Right lobe of liver (tissue), 6 donors: ENCODE measurements around the gene HORMAD2. TPM values are rescaled to one million over a fixed set of nuclear protein-coding genes. Genes with fewer than 3 reads are reported as not detected.

ENCODE experiments used
- ATAC-seq, 4 donors: fragments of 200-7000 bp; cut with Tn5 transposase; one replicate each; pipeline ENCODE4 v1.9.1; 2020; ENCODE audit warnings: mild to moderate bottlenecking in 4 of 4, moderate library complexity in 4 of 4
- DNase-seq, 3 donors: peaks; one replicate each; pipeline ENCODE4 v3.0.0-alpha.2; 2020
- H3K27ac ChIP-seq, 3 donors: fragments of 200-600 bp; one replicate each; pipeline ENCODE4 v1.8.0; 2022
- H3K27me3 ChIP-seq, 2 donors: fragments of 200-600 bp; one replicate each; pipeline ENCODE4 v1.8.0; 2022
- H3K36me3 ChIP-seq, 4 donors: fragments of 200-600 bp; sonication (generic) in 1 of 4; one replicate each; pipeline versions ENCODE4 v1.5.1 to v1.8.0; 2017 to 2022; ENCODE audit warnings: control low read depth in 1 of 4
- H3K4me1 ChIP-seq, 4 donors: fragments of 200-600 bp; sonication (generic) in 1 of 4; one replicate each; pipeline versions ENCODE4 v1.5.1 to v1.8.0; 2017 to 2022; ENCODE audit warnings: control low read depth in 1 of 4
- H3K4me3 ChIP-seq, 3 donors: fragments of 200-600 bp; one replicate each; pipeline ENCODE4 v1.8.0; 2022
- H3K9me3 ChIP-seq, 4 donors: fragments of 200-600 bp; sonication (generic) in 1 of 4; one replicate each; pipeline versions ENCODE4 v1.5.1 to v1.8.0; 2017 to 2022; ENCODE audit warnings: control low read depth in 1 of 4
- CTCF ChIP-seq, 4 donors: fragments of 200-600 bp in 3 of 4; fragments of 450-650 bp in 1 of 4; IDR thresholded peaks; one replicate each; pipeline versions ENCODE4 v1.5.1 to v1.8.0; 2016 to 2022; ENCODE audit warnings: antibody characterized with exemption in 4 of 4, mild to moderate bottlenecking in 2 of 4
- POLR2A ChIP-seq: fragments of 450-650 bp; IDR thresholded peaks from one replicate; pipeline ENCODE4 v1.6.1; 2017; ENCODE audit warnings: antibody characterized with exemption, mild to moderate bottlenecking
- WGBS: methylation state at CpG from one replicate; pipeline ENCODE4 v1.1.6; 2018; ENCODE audit warnings: low coverage, low lambda C conversion rate; ENCODE audit not compliant: insufficient coverage; ENCODE audit errors: missing lambda C conversion rate; 5-methylcytosine and 5-hydroxymethylcytosine counted together
- intact Hi-C, 2 donors: fragments of 100-400 bp; cut with DNase I; formaldehyde crosslinking; loops; one replicate each; pipeline versions ENCODE4 v1.11.2 to v1.14.1; 2022
- total RNA-seq, 6 experiments: library from RNA; depleted of rRNA in 2 of 6; stranded (reverse); fragments of >200 nt in 2 of 6; fragmentation: NEBNext Ultra II Directional in 3 of 6; extraction: Animal tissue kit (Norgen Biotek cat#: 25700) in 3 of 6; gene quantifications; one replicate each; pipeline versions ENCODE4 v1.1.0 to v1.2.4, GENCODE V29; 2016 to 2023
- donor health status: DM: no; HTN: yes; CAD: no.
- donor health status: DM: no; HTN: no; CAD: no.
- donor health status: DM: no; HTN: no; CAD: no.
- donor health status: DM: no; HTN: yes; CAD: no.
- donor health status: DM: no; HTN: yes; CAD: no.

Gene HORMAD2
- total RNA-seq, 6 experiments from 2014 or later = 0.50 to 3.0 (median 1.6) TPM; not detected in 1

GRCh38 chr22:30208631-30209603 is 128.7 kb downstream of the HORMAD2 start:
- Histone ChIP-seq H3K9me3 (no peaks in the 10 kb centered on the region), H3K27ac (peak overlapping the region; percentile 31 to 73 (median 47)), H3K4me1 (peaks cover 0 to 5% (median 1%) of the 10 kb centered on the region in 4 donors), H3K27me3 (no peaks in the 10 kb centered on the region), H3K4me3 (no peak overlapping the region), H3K36me3 (no peaks in the 10 kb centered on the region)
- TF ChIP-seq POLR2A (no peak), CTCF (IDR thresholded peaks at IDR 0.05) (no peak)
- intact Hi-C loops = no loop called here
- ATAC-seq (peak; percentile 42 to 70 (median 56)), DNase-seq (peak in 2 of 3 donors; percentile 57 to 63)
- 49% methylated on average over 20 of the region's 26 CpGs for WGBS

- TF ChIP-seq POLR2A = no peak
- TF ChIP-seq CTCF (IDR thresholded peaks at IDR 0.05) = no peak
- DNase-seq = peak in 1 of 3 donors; percentile 35
- H3K4me1 ChIP-seq = peaks cover 0 to 5% (median 1%) of the 10 kb centered on the region in 4 donors
- no peak overlapping the region for H3K4me3 ChIP-seq
- H3K9me3 ChIP-seq = no peaks in the 10 kb centered on the region
- H3K27ac ChIP-seq = peak overlapping the region in 2 of 3 donors; percentile 47 to 73
- WGBS = no CpG with 5 or more reads among the region's 6 CpGs
- no peaks in the 10 kb centered on the region for H3K36me3 ChIP-seq
- no peak for ATAC-seq
- no peaks in the 10 kb centered on the region for H3K27me3 ChIP-seq
- intact Hi-C loops = no loop called here
Observed at GRCh38 chr22:30209642-30210041, 129.4 kb downstream of the HORMAD2 start.

GRCh38 chr22:30210235-30210909 is 130.1 kb downstream of the HORMAD2 start:
- Histone ChIP-seq H3K9me3 (no peaks in the 10 kb centered on the region), H3K4me3 (no peak overlapping the region), H3K27me3 (no peaks in the 10 kb centered on the region), H3K4me1 (peaks cover 0 to 5% (median 1%) of the 10 kb centered on the region in 4 donors), H3K36me3 (no peaks in the 10 kb centered on the region), H3K27ac (no peak overlapping the region)
- no peak for TF ChIP-seq CTCF (IDR thresholded peaks at IDR 0.05)
- TF ChIP-seq POLR2A = no peak
- peak in 1 of 3 donors; percentile 37 for DNase-seq
- intact Hi-C loops = no loop called here
- 95% methylated on average over 3 of the region's 19 CpGs for WGBS
- ATAC-seq = peak in 1 of 4 donors; percentile 32

GRCh38 chr22:30211124-30211820 is 131.0 kb downstream of the HORMAD2 start:
- peak in 1 of 3 donors; percentile 4 for DNase-seq
- WGBS = 88% methylated on average over 12 of the region's 18 CpGs
- H3K4me3 ChIP-seq = no peak overlapping the region
- H3K9me3 ChIP-seq = no peaks in the 10 kb centered on the region
- H3K36me3 ChIP-seq = no peaks in the 10 kb centered on the region
- peaks cover 0 to 5% (median 1%) of the 10 kb centered on the region in 4 donors for H3K4me1 ChIP-seq
- TF ChIP-seq CTCF (IDR thresholded peaks at IDR 0.05) (no peak), POLR2A (no peak)
- H3K27me3 ChIP-seq = no peaks in the 10 kb centered on the region
- ATAC-seq = no peak
- intact Hi-C loops = no loop called here
- H3K27ac ChIP-seq = no peak overlapping the region
